ENCODE results near the gene BRK1.
"Not testable (repeated sequence)": the region's sequence is repeated elsewhere in the genome, so short reads cannot be mapped to it uniquely, and the experiment has no call there.

BRK1 gene

GRCh38 chr3:10142707-10143560 lies 27.5 kb downstream of the BRK1 start:
- no peak for DNase-seq (ENCODE audit: low read depth in 2 of 2)

- DNase-seq (ENCODE audit: low read depth in 2 of 2), result no peak
Measured at GRCh38 chr3:10145685-10146084, 30.2 kb downstream of the BRK1 start.

- DNase-seq (ENCODE audit: low read depth in 2 of 2), result no peak
Measured at GRCh38 chr3:10149226-10149625, 33.8 kb downstream of the BRK1 start.

GRCh38 chr3:10150987-10151386 lies 35.5 kb downstream of the BRK1 start:
- DNase-seq (ENCODE audit: low read depth in 2 of 2), result no peak

- DNase-seq (ENCODE audit: low read depth in 2 of 2), result no peak
Measured at GRCh38 chr3:10154335-10155122, 39.1 kb downstream of the BRK1 start.

- DNase-seq (ENCODE audit: low read depth in 2 of 2), result no peak
Measured at GRCh38 chr3:10155123-10155472, 39.6 kb downstream of the BRK1 start.

GRCh38 chr3:10155658-10156057 lies 40.2 kb downstream of the BRK1 start:
- no peak for DNase-seq (ENCODE audit: low read depth in 2 of 2)

- DNase-seq (ENCODE audit: low read depth in 2 of 2), result no peak
Measured at GRCh38 chr3:10157031-10157430, 41.6 kb downstream of the BRK1 start.

GRCh38 chr3:10158555-10158954 lies 43.1 kb downstream of the BRK1 start:
- not testable (repeated sequence) for DNase-seq (ENCODE audit: low read depth in 2 of 2)

- no peak for DNase-seq (ENCODE audit: low read depth in 2 of 2)
Measured at GRCh38 chr3:10160346-10160745, 44.9 kb downstream of the BRK1 start.

GRCh38 chr3:10160925-10161324 lies 45.5 kb downstream of the BRK1 start:
- DNase-seq (ENCODE audit: low read depth in 2 of 2), result no peak

GRCh38 chr3:10162185-10162584 lies 46.7 kb downstream of the BRK1 start:
- no peak for DNase-seq (ENCODE audit: low read depth in 2 of 2)

- DNase-seq (ENCODE audit: low read depth in 2 of 2), result not testable (repeated sequence)
Measured at GRCh38 chr3:10164201-10164545, 48.7 kb downstream of the BRK1 start.

GRCh38 chr3:10164546-10165393 lies 49.3 kb downstream of the BRK1 start, which contains the start of gene IRAK2:
IRAK2 (plus strand) TSS chr3:10164919; CDS start chr3:10164955, 36 bp downstream.
- peak; percentile 20 to 34 for DNase-seq (ENCODE audit: low read depth in 2 of 2)

- DNase-seq (ENCODE audit: low read depth in 2 of 2), result no peak
Measured at GRCh38 chr3:10166213-10166604, 50.7 kb downstream of the BRK1 start.

GRCh38 chr3:10169000-10169496 lies 53.6 kb downstream of the BRK1 start:
- no peak for DNase-seq (ENCODE audit: low read depth in 2 of 2)

- DNase-seq (ENCODE audit: low read depth in 2 of 2), result no peak
Measured at GRCh38 chr3:10170915-10171478, 55.5 kb downstream of the BRK1 start.

- DNase-seq (ENCODE audit: low read depth in 2 of 2), result no peak
Measured at GRCh38 chr3:10173095-10173925, 57.8 kb downstream of the BRK1 start.

- no peak for DNase-seq (ENCODE audit: low read depth in 2 of 2)
Measured at GRCh38 chr3:10173926-10174435, 58.5 kb downstream of the BRK1 start.

GRCh38 chr3:10175334-10175733 lies 59.9 kb downstream of the BRK1 start:
- DNase-seq (ENCODE audit: low read depth in 2 of 2), result not testable (repeated sequence)

Data from stimulated activated CD8-positive, alpha-beta memory T cell treated with anti-CD3 and anti-CD28 coated beads, Interleukin-7, amount 100 ng/mL, for 1 hour (primary cell).